ENCODE measurements around the gene NOP16. TPM values are rescaled to one million over a fixed set of nuclear protein-coding genes. Genes with fewer than 3 reads are reported as not detected.

The NOP16 gene
- total and polyA plus RNA-seq, 9 donors: 11.5 to 37.2 (median 31.4) TPM

DNA sequence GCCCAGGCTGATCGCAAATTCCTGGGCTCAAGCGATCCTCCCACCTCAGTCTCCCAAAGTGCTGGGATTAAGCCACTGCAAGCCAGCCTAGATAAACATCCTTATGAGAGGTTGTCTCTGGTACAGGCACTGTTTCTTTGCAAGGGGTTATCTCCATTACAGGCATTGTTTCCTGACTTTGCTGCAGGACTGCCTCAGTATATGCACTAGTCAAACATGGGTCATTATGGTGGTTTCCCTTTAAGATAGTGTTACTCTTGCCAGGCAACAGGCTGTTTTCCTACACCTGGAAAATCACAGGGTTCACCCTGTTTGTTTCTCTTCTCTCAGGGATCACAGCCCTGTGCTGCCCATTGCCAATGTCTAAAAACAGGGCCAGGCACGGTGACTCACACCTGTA, 35.8 kb upstream of the NOP16 start:
- no peak overlapping the region for H3K27ac ChIP-seq (ENCODE audit: low read length)
- H3K4me1 ChIP-seq (ENCODE audit: control insufficient read depth, insufficient read depth, low read length): no peaks in the 10 kb centered on the region
- no peaks in the 10 kb centered on the region for H3K36me3 ChIP-seq (ENCODE audit: control insufficient read depth, insufficient read depth, low read length)
- WGBS (ENCODE audit: insufficient coverage): no CpG with 5 or more reads among the region's 3 CpGs
- no peaks in the 10 kb centered on the region for H3K9me3 ChIP-seq (replicated peaks; ENCODE audit: control insufficient read depth, low read depth, low read length)
- H3K27me3 ChIP-seq (ENCODE audit: control insufficient read depth, insufficient read depth, low read length): no peaks in the 10 kb centered on the region
- H3K4me3 ChIP-seq (ENCODE audit: low read length): no peak overlapping the region
- no peak for DNase-seq

DNA sequence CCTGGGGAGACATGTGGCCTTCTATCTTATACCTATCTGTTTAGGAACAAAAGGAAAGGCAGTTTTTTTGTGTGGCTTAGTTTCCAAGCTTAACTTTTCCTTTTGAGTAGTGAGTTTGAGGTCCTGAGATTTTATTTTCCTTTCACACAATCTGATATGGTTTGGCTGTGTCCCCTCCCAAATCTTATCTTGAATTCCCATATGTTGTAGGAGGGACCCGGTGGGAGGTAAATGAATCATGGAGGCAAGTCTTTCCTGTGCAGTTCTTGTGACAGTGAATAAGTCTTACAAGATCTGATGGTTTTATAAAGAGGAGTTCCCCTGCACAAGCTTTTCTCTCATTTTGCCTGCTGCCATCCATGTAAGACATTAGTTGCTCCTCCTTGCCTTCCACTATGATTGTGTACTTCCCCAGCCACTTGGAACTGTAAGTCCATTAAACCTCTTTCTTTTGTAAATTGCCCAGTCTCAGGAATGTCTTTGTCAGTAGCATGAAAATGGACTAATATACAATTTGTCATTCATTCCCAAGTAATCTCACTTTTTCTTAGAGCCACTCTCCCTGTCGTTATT, 32.7 kb upstream of the NOP16 start:
- H3K4me3 ChIP-seq (ENCODE audit: low read length): no peak overlapping the region
- no CpG with 5 or more reads among the region's 2 CpGs for WGBS (ENCODE audit: insufficient coverage)
- peaks cover 7% of the 10 kb centered on the region for H3K4me1 ChIP-seq (ENCODE audit: control insufficient read depth, insufficient read depth, low read length)
- no peaks in the 10 kb centered on the region for H3K27me3 ChIP-seq (ENCODE audit: control insufficient read depth, insufficient read depth, low read length)
- DNase-seq: no peak
- no peaks in the 10 kb centered on the region for H3K9me3 ChIP-seq (replicated peaks; ENCODE audit: control insufficient read depth, low read depth, low read length)
- no peaks in the 10 kb centered on the region for H3K36me3 ChIP-seq (ENCODE audit: control insufficient read depth, insufficient read depth, low read length)
- H3K27ac ChIP-seq (ENCODE audit: low read length): no peak overlapping the region

GRCh38 chr5:176420086-176420485, 31.7 kb upstream of the NOP16 start:
- Histone ChIP-seq H3K36me3 (ENCODE audit: control insufficient read depth, insufficient read depth, low read length) (no peaks in the 10 kb centered on the region), H3K27me3 (ENCODE audit: control insufficient read depth, insufficient read depth, low read length) (no peaks in the 10 kb centered on the region), H3K4me1 (ENCODE audit: control insufficient read depth, insufficient read depth, low read length) (peaks cover 14% of the 10 kb centered on the region), H3K9me3 (replicated peaks; ENCODE audit: control insufficient read depth, low read depth, low read length) (no peaks in the 10 kb centered on the region), H3K4me3 (ENCODE audit: low read length) (no peak overlapping the region), H3K27ac (ENCODE audit: low read length) (no peak overlapping the region)
- no peak for DNase-seq
- 89% methylated on average over 5 of the region's 5 CpGs for WGBS (ENCODE audit: insufficient coverage)

DNA sequence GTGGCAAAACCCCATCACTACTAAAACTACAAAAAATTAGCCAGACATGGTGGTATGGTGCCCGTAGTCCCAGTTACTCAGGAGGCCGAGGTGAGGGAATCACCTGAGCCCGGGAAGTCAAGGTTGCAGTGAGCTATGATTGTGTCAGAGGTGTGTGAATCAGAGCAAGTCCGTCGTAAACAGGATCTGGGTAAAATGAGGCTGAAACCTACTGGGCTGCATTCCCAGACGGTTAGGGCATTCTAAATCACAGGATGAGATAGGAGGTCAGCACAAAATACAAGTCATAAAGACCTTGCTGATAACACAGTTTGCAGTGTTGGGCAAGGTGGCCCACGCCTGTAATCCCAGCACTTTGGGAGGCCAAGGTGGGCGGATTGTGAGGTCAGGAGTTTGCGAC, 29.9 kb upstream of the NOP16 start:
- Histone ChIP-seq H3K4me3 (ENCODE audit: low read length) (no peak overlapping the region), H3K4me1 (ENCODE audit: control insufficient read depth, insufficient read depth, low read length) (peaks cover 21% of the 10 kb centered on the region), H3K9me3 (replicated peaks; ENCODE audit: control insufficient read depth, low read depth, low read length) (no peaks in the 10 kb centered on the region), H3K36me3 (ENCODE audit: control insufficient read depth, insufficient read depth, low read length) (no peaks in the 10 kb centered on the region), H3K27me3 (ENCODE audit: control insufficient read depth, insufficient read depth, low read length) (no peaks in the 10 kb centered on the region), H3K27ac (ENCODE audit: low read length) (no peak overlapping the region)
- no peak for DNase-seq
- 82% methylated on average over 5 of the region's 9 CpGs for WGBS (ENCODE audit: insufficient coverage)

GRCh38 chr5:176416965-176417364, 28.6 kb upstream of the NOP16 start:
- peaks cover 23% of the 10 kb centered on the region for H3K4me1 ChIP-seq (ENCODE audit: control insufficient read depth, insufficient read depth, low read length)
- peak overlapping the region; percentile 37 for H3K4me3 ChIP-seq (ENCODE audit: low read length)
- H3K27ac ChIP-seq (ENCODE audit: low read length): no peak overlapping the region
- H3K36me3 ChIP-seq (ENCODE audit: control insufficient read depth, insufficient read depth, low read length): peaks cover 7% of the 10 kb centered on the region
- H3K9me3 ChIP-seq (replicated peaks; ENCODE audit: control insufficient read depth, low read depth, low read length): no peaks in the 10 kb centered on the region
- no peaks in the 10 kb centered on the region for H3K27me3 ChIP-seq (ENCODE audit: control insufficient read depth, insufficient read depth, low read length)
- DNase-seq: no peak
- WGBS (ENCODE audit: insufficient coverage): 74% methylated on average over 9 of the region's 11 CpGs

DNA sequence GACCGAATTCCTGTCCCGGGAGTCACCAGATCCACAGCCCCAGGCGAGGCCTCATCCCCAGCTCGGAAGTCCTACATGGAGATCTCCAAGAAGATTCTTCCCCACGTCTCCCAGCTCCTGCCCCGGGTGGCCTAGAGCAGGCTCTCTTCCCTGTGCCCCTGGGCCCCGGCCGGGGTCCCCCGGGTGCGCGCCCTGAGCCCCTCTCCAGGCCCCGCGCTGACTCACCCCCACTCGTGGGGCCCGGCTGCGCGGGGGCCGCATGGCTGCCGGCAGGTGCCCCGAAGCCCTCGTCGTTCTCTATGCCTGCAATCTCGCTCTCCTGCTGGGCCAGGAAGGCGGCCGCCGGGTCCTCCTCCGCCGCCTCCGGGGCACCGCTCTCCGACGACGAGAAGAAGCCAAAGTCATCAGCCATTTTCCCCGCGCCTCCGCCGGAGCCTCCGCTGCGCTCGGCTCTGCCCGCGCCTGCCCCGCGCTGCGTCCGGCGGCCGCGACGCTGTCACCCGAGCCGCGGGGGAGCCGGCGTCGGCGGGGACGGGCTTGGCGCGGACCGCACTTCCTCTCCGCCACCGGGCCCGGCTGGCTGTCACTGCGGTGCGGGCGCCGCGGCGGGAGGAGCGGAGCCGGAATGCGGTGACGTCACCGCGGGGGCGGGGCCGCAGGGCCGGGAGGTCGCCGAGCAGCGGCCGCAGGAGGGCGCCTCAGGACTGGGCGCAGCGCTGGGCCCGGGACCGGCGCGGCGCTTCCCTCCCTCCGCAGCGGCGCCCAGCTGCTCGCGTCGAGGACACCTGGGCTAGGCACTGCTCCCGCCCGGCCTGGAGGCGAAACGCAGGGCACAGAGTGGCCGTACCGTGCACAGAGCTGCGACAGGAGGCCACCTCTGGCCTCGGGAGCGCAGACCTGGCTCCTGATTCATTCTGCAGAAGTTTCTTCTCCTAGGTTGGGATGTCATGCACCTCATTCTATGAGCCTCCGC, 27.8 kb upstream of the NOP16 start, which contains the start of gene CLTB:
Gene CLTB, minus strand, starts transcription at position 588 of the 973 bp plus-strand sequence. Its CDS starts 176 bp downstream, at position 412.
- no peaks in the 10 kb centered on the region for H3K9me3 ChIP-seq (replicated peaks; ENCODE audit: control insufficient read depth, low read depth, low read length)
- H3K4me1 ChIP-seq (ENCODE audit: control insufficient read depth, insufficient read depth, low read length): peaks cover 23% of the 10 kb centered on the region
- H3K36me3 ChIP-seq (ENCODE audit: control insufficient read depth, insufficient read depth, low read length): peaks cover 7% of the 10 kb centered on the region
- DNase-seq: peak; percentile 95
- H3K4me3 ChIP-seq (ENCODE audit: low read length): peak within 1 kb of the TSS; percentile 80
- WGBS (ENCODE audit: insufficient coverage): under 1% methylated on average over 106 of the region's 107 CpGs
- H3K27ac ChIP-seq (ENCODE audit: low read length): peak within 1 kb of the TSS; percentile 60
- H3K27me3 ChIP-seq (ENCODE audit: control insufficient read depth, insufficient read depth, low read length): no peaks in the 10 kb centered on the region

- WGBS (ENCODE audit: insufficient coverage): 77% methylated on average over 6 of the region's 13 CpGs
- peaks cover 23% of the 10 kb centered on the region for H3K4me1 ChIP-seq (ENCODE audit: control insufficient read depth, insufficient read depth, low read length)
- H3K9me3 ChIP-seq (replicated peaks; ENCODE audit: control insufficient read depth, low read depth, low read length): no peaks in the 10 kb centered on the region
- DNase-seq: no peak
- H3K27ac ChIP-seq (ENCODE audit: low read length): peak overlapping the region; percentile 60
- H3K4me3 ChIP-seq (ENCODE audit: low read length): peak overlapping the region; percentile 80
- H3K36me3 ChIP-seq (ENCODE audit: control insufficient read depth, insufficient read depth, low read length): peaks cover 7% of the 10 kb centered on the region
- no peaks in the 10 kb centered on the region for H3K27me3 ChIP-seq (ENCODE audit: control insufficient read depth, insufficient read depth, low read length)
Observed at GRCh38 chr5:176415240-176415951, 27.0 kb upstream of the NOP16 start.

DNA sequence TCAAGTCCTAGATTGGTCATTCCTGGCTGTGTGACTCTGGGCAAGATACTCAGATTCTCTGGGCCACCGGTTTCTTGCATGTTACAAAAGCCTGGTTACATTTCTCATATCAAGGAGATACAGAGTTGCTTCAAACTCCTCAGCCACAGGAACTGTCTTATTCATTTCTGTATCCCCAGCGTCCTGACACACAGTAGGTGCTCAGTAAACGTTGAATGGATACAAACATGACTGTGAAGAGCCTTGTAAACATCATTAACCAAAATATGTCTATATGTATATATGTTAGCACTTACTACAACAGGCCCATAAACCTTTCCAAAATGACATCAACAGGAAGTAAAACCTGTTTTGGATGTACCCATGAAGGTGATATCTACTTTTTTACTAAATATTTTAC, 26.3 kb upstream of the NOP16 start:
- H3K36me3 ChIP-seq (ENCODE audit: control insufficient read depth, insufficient read depth, low read length): peaks cover 11% of the 10 kb centered on the region
- H3K4me1 ChIP-seq (ENCODE audit: control insufficient read depth, insufficient read depth, low read length): peaks cover 23% of the 10 kb centered on the region
- no peaks in the 10 kb centered on the region for H3K27me3 ChIP-seq (ENCODE audit: control insufficient read depth, insufficient read depth, low read length)
- H3K27ac ChIP-seq (ENCODE audit: low read length): no peak overlapping the region
- WGBS (ENCODE audit: insufficient coverage): 90% methylated on average over 1 of the region's 3 CpGs
- H3K9me3 ChIP-seq (replicated peaks; ENCODE audit: control insufficient read depth, low read depth, low read length): no peaks in the 10 kb centered on the region
- no peak overlapping the region for H3K4me3 ChIP-seq (ENCODE audit: low read length)
- DNase-seq: no peak

GRCh38 chr5:176413709-176414191, 25.4 kb upstream of the NOP16 start:
- H3K4me3 ChIP-seq (ENCODE audit: low read length): no peak overlapping the region
- no peak for DNase-seq
- no peaks in the 10 kb centered on the region for H3K27me3 ChIP-seq (ENCODE audit: control insufficient read depth, insufficient read depth, low read length)
- peaks cover 23% of the 10 kb centered on the region for H3K4me1 ChIP-seq (ENCODE audit: control insufficient read depth, insufficient read depth, low read length)
- WGBS (ENCODE audit: insufficient coverage): 84% methylated on average over 6 of the region's 7 CpGs
- H3K9me3 ChIP-seq (replicated peaks; ENCODE audit: control insufficient read depth, low read depth, low read length): no peaks in the 10 kb centered on the region
- no peak overlapping the region for H3K27ac ChIP-seq (ENCODE audit: low read length)
- peaks cover 14% of the 10 kb centered on the region for H3K36me3 ChIP-seq (ENCODE audit: control insufficient read depth, insufficient read depth, low read length)

- 25% methylated on average over 2 of the region's 2 CpGs for WGBS (ENCODE audit: insufficient coverage)
- Histone ChIP-seq H3K9me3 (replicated peaks; ENCODE audit: control insufficient read depth, low read depth, low read length) (no peaks in the 10 kb centered on the region), H3K36me3 (ENCODE audit: control insufficient read depth, insufficient read depth, low read length) (peaks cover 14% of the 10 kb centered on the region), H3K4me3 (ENCODE audit: low read length) (no peak overlapping the region), H3K27me3 (ENCODE audit: control insufficient read depth, insufficient read depth, low read length) (no peaks in the 10 kb centered on the region), H3K4me1 (ENCODE audit: control insufficient read depth, insufficient read depth, low read length) (peaks cover 23% of the 10 kb centered on the region), H3K27ac (ENCODE audit: low read length) (no peak overlapping the region)
- no peak for DNase-seq
Observed at GRCh38 chr5:176413255-176413565, 24.8 kb upstream of the NOP16 start.
